ENCODE results near the gene ARHGAP26. TPM values are rescaled to one million over a fixed set of nuclear protein-coding genes. Genes with fewer than 3 reads are reported as not detected.
A peak's percentile ranks its signal among the peaks of the same experiment; 100 is the strongest.

ARHGAP26 gene
- total RNA-seq, 4 donors from 2014 or later = 22.3 to 40.7 (median 28.2) TPM

- H3K9me3 ChIP-seq = no peaks in the 10 kb centered on the region
- no peak for DNase-seq (ENCODE audit: extremely low spot score)
- WGBS = 73% methylated on average over 1 of the region's 1 CpG
- H3K4me3 ChIP-seq = no peak overlapping the region
- peaks cover 0 to 1% (median 0%) of the 10 kb centered on the region in 4 donors for H3K36me3 ChIP-seq
- H3K27me3 ChIP-seq = no peaks in the 10 kb centered on the region
- H3K27ac ChIP-seq (replicated peaks in 1 of 4) = no peak overlapping the region
- intact Hi-C loops (cut with DNase I) = no loop called here
- TF ChIP-seq EP300 (IDR thresholded peaks at IDR 0.05) (no peak), POLR2AphosphoS5 (IDR thresholded peaks at IDR 0.05) (no peak), POLR2A (IDR thresholded peaks at IDR 0.05; ENCODE audit: low read depth) (no peak), CTCF (IDR thresholded peaks at IDR 0.05) (no peak)
- peaks cover 0 to 11% (median 2%) of the 10 kb centered on the region in 4 donors for H3K4me1 ChIP-seq
Measured at GRCh38 chr5:143032581-143032836, 262.3 kb downstream of the ARHGAP26 start.

GRCh38 chr5:143033535-143034250 is 263.5 kb downstream of the ARHGAP26 start:
- intact Hi-C loops (cut with DNase I) = no loop called here
- no peak overlapping the region for H3K27ac ChIP-seq (replicated peaks in 1 of 4)
- no peak overlapping the region for H3K4me3 ChIP-seq
- peaks cover 0 to 11% (median 2%) of the 10 kb centered on the region in 4 donors for H3K4me1 ChIP-seq
- no peaks in the 10 kb centered on the region for H3K9me3 ChIP-seq
- H3K36me3 ChIP-seq = peaks cover 0 to 8% (median 0%) of the 10 kb centered on the region in 4 donors
- no peaks in the 10 kb centered on the region for H3K27me3 ChIP-seq
- peak; percentile 0 for TF ChIP-seq EP300 (IDR thresholded peaks at IDR 0.05)
- TF ChIP-seq POLR2AphosphoS5 (IDR thresholded peaks at IDR 0.05) = no peak
- 68% methylated on average over 10 of the region's 10 CpGs for WGBS
- DNase-seq (ENCODE audit: extremely low spot score) = no peak

- TF ChIP-seq POLR2A (IDR thresholded peaks at IDR 0.05; ENCODE audit: low read depth) = no peak
- TF ChIP-seq EP300 (IDR thresholded peaks at IDR 0.05) = no peak
- TF ChIP-seq POLR2AphosphoS5 (IDR thresholded peaks at IDR 0.05) = no peak
- TF ChIP-seq CTCF (IDR thresholded peaks at IDR 0.05) = no peak
- H3K27ac ChIP-seq (replicated peaks in 1 of 4) = no peak overlapping the region
- no peaks in the 10 kb centered on the region for H3K9me3 ChIP-seq
- H3K4me3 ChIP-seq = no peak overlapping the region
- H3K4me1 ChIP-seq = peaks cover 0 to 11% (median 3%) of the 10 kb centered on the region in 4 donors
- H3K36me3 ChIP-seq = peaks cover 0 to 8% (median 2%) of the 10 kb centered on the region in 4 donors
- WGBS = 91% methylated on average over 4 of the region's 4 CpGs
- DNase-seq (ENCODE audit: extremely low spot score) = no peak
- intact Hi-C loops (cut with DNase I) = no loop called here
- no peaks in the 10 kb centered on the region for H3K27me3 ChIP-seq
Measured at GRCh38 chr5:143036146-143036927, 266.2 kb downstream of the ARHGAP26 start.

- intact Hi-C loops (cut with DNase I) = no loop called here
- TF ChIP-seq POLR2A (IDR thresholded peaks at IDR 0.05; ENCODE audit: low read depth) (no peak), POLR2AphosphoS5 (IDR thresholded peaks at IDR 0.05) (peak; percentile 27 to 54)
Measured at GRCh38 chr5:143037071-143037470, 266.9 kb downstream of the ARHGAP26 start.

GRCh38 chr5:143037708-143038107 is 267.5 kb downstream of the ARHGAP26 start:
- intact Hi-C loops (cut with DNase I) = no loop called here
- Histone ChIP-seq H3K27ac (replicated peaks in 1 of 4) (no peak overlapping the region), H3K9me3 (no peaks in the 10 kb centered on the region), H3K36me3 (peaks cover 0 to 19% (median 9%) of the 10 kb centered on the region in 4 donors), H3K4me1 (peaks cover 7 to 16% (median 13%) of the 10 kb centered on the region in 4 donors), H3K27me3 (no peaks in the 10 kb centered on the region), H3K4me3 (no peak overlapping the region)
- 81% methylated on average over 1 of the region's 1 CpG for WGBS
- DNase-seq (ENCODE audit: extremely low spot score) = no peak
- TF ChIP-seq EP300 (IDR thresholded peaks at IDR 0.05) (no peak), CTCF (IDR thresholded peaks at IDR 0.05) (no peak), POLR2A (IDR thresholded peaks at IDR 0.05; ENCODE audit: low read depth) (no peak), POLR2AphosphoS5 (IDR thresholded peaks at IDR 0.05) (no peak)

More at GRCh38 chr5:143037071-143037470, 266.9 kb downstream of the ARHGAP26 start:
- Histone ChIP-seq H3K4me3 (no peak overlapping the region), H3K27ac (replicated peaks in 1 of 4) (no peak overlapping the region), H3K9me3 (no peaks in the 10 kb centered on the region), H3K36me3 (peaks cover 0 to 13% (median 8%) of the 10 kb centered on the region in 4 donors), H3K4me1 (peaks cover 5 to 12% (median 7%) of the 10 kb centered on the region in 4 donors), H3K27me3 (no peaks in the 10 kb centered on the region)
- 86% methylated on average over 3 of the region's 3 CpGs for WGBS
- DNase-seq (ENCODE audit: extremely low spot score) = no peak
